HepG2 (cell line): ENCODE measurements around the gene STXBP4.
A peak's percentile ranks its signal among the peaks of the same experiment; 100 is the strongest.

ENCODE experiments used
- CHD4 ChIP-seq: fragments of 200-600 bp; sonication (generic); IDR thresholded peaks from 2 replicates; pipeline ENCODE4 v1.7.0; 2017; ENCODE audit warnings: mild to moderate bottlenecking, low read length, borderline replicate concordance
- CTCF ChIP-seq: sonication (generic); formaldehyde crosslinking; IDR thresholded peaks from 2 replicates; pipeline ENCODE4 v1.5.0; 2020; ENCODE audit warnings: mild to moderate bottlenecking, missing genetic modification reagents, moderate library complexity
- KIAA2018 ChIP-seq: sonication (generic); formaldehyde crosslinking; IDR thresholded peaks from 2 replicates; pipeline ENCODE4 v1.5.0; 2020; ENCODE audit warnings: mild to moderate bottlenecking, missing genetic modification reagents, borderline replicate concordance
- MIXL1 ChIP-seq: IDR thresholded peaks from 2 replicates; pipeline ENCODE4 v1.6.1; 2016
- NFIC ChIP-seq: IDR thresholded peaks from 2 replicates; pipeline ENCODE4 v1.6.1; 2012; ENCODE audit warnings: mild to moderate bottlenecking, low read length, inconsistent platforms
- SRF ChIP-seq: IDR thresholded peaks from 2 replicates; pipeline ENCODE4 v1.6.1; 2011; ENCODE audit warnings: mild to moderate bottlenecking, low read depth, low read length, moderate library complexity
- TCF7L2 ChIP-seq: IDR thresholded peaks from 2 replicates; pipeline ENCODE4 v1.6.1; 2011; ENCODE audit warnings: mild to moderate bottlenecking, low read depth, low read length, moderate library complexity
- TFDP1 ChIP-seq: IDR thresholded peaks from 2 replicates; pipeline ENCODE4 v1.6.1; 2016; ENCODE audit warnings: missing compliant biosample characterization, missing genetic modification reagents, borderline replicate concordance
- ZBTB42 ChIP-seq: sonication (generic); formaldehyde crosslinking; IDR thresholded peaks from 2 replicates; pipeline ENCODE4 v1.5.0; 2020; ENCODE audit warnings: mild to moderate bottlenecking, missing genetic modification reagents
- ZKSCAN1 ChIP-seq: fragments of 150-350 bp; IDR thresholded peaks from 2 replicates; pipeline ENCODE4 v1.6.1; 2014; ENCODE audit warnings: low read length
- ZNF780A ChIP-seq: sonication (generic); formaldehyde crosslinking; IDR thresholded peaks from 2 replicates; pipeline ENCODE4 v1.8.0; 2022; ENCODE audit warnings: mild to moderate bottlenecking, missing genetic modification reagents, moderate library complexity
- TF ChIP-seq, protein P1 (sequence below): sonication (generic); formaldehyde crosslinking; IDR thresholded peaks from 2 replicates; pipeline ENCODE4 v1.4.0; 2020; ENCODE audit warnings: missing genetic modification reagents, mild to moderate bottlenecking, borderline replicate concordance

DNA sequence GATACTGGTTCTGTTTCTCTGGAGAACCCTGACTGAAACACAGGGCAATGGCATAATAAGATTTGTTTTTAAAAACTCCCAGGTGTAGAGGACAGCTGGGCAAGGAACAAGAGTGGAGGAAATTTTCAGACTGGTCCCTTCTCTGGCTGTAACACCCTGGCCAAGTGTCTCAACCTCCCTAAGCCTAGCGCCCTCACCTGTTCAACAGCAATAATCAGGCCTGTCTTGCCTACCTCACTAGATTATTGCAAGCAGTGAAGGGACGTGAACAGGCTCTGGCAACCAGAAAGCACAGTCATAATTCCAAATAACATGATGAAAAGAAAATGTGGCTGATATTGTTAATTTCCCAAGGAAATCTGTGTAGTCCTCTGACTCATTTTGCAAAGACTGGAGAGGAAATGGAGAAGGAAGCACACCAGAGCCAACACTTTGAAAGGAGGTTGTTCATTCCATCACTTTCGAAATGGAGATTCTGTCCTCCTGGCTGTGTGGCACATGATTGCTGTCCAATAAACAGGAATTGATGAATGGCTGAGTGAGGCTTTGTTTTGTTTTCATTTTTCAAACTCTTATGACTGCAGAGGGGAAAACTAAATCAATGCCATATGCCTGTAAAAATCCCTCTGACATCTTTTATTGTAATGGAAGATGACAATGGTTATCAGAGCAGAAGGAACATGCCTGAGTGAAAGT lies 208.7 kb downstream of the STXBP4 start:
- TF ChIP-seq ZNF780A (CRISPR knock-in tag): no peak
- no peak for TF ChIP-seq ZBTB42
- TF ChIP-seq, protein P1, sequence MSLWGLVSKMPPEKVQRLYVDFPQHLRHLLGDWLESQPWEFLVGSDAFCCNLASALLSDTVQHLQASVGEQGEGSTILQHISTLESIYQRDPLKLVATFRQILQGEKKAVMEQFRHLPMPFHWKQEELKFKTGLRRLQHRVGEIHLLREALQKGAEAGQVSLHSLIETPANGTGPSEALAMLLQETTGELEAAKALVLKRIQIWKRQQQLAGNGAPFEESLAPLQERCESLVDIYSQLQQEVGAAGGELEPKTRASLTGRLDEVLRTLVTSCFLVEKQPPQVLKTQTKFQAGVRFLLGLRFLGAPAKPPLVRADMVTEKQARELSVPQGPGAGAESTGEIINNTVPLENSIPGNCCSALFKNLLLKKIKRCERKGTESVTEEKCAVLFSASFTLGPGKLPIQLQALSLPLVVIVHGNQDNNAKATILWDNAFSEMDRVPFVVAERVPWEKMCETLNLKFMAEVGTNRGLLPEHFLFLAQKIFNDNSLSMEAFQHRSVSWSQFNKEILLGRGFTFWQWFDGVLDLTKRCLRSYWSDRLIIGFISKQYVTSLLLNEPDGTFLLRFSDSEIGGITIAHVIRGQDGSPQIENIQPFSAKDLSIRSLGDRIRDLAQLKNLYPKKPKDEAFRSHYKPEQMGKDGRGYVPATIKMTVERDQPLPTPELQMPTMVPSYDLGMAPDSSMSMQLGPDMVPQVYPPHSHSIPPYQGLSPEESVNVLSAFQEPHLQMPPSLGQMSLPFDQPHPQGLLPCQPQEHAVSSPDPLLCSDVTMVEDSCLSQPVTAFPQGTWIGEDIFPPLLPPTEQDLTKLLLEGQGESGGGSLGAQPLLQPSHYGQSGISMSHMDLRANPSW (CRISPR knock-in tag): no peak
- TF ChIP-seq SRF: no peak
- TF ChIP-seq MIXL1 (CRISPR knock-in tag): no peak
- TF ChIP-seq NFIC: no peak
- peak; percentile 61 for TF ChIP-seq CTCF (CRISPR knock-in tag)
- TF ChIP-seq TFDP1 (CRISPR knock-in tag): no peak
- no peak for TF ChIP-seq ZKSCAN1
- no peak for TF ChIP-seq TCF7L2
- TF ChIP-seq KIAA2018 (CRISPR knock-in tag): no peak
- TF ChIP-seq CHD4: no peak
